ENCODE measurements around the gene CBLC.

Gene CBLC

DNA sequence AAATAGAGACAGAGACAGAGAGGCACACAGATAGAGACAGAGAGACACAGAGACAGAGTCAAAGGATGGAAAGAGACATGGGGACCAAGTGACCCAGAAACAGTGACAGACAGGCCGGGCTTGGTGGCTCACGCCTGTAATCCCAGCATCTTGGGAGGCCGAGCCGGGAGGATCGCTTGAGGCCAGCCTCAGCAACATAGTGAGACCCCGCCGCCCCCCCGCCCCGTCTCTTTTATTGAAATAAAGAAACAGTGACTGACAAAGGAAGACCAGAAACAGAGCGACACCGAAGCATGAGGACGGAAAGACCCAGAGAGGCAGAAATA is 67.6 kb downstream of the CBLC start:
- no peak for DNase-seq (ENCODE audit: extremely low spot score)
- TF ChIP-seq CTBP1 (IDR thresholded peaks at IDR 0.05; ENCODE audit: borderline replicate concordance) = no peak
- ChIA-PET POLR2A (interaction anchor here (1.0 to 1.4 kb wide), 2 partner anchors 38 to 45 kb away, joined by 3 to 11 read pairs; partner anchors contain the start of gene TOMM40), CTCF (no interaction called here)

GRCh38 chr19:44845612-44846454 is 68.1 kb downstream of the CBLC start, which contains the start of gene NECTIN2:
TSS of gene NECTIN2 (plus strand) at chr19:44846297. CDS start at chr19:44846526, 229 bp downstream.
- no peak for TF ChIP-seq ARNT (IDR thresholded peaks at IDR 0.05)
- TF ChIP-seq SUZ12 (IDR thresholded peaks at IDR 0.05) = no peak
- TF ChIP-seq CTBP1 (IDR thresholded peaks at IDR 0.05; ENCODE audit: borderline replicate concordance) = no peak
- no peak for TF ChIP-seq TARDBP (IDR thresholded peaks at IDR 0.05)
- TF ChIP-seq PKNOX1 (IDR thresholded peaks at IDR 0.05) = peak; percentile 58; the same call in 1 of the 2 replicates
- no peak for TF ChIP-seq HDGF (IDR thresholded peaks at IDR 0.05; ENCODE audit: borderline replicate concordance)
- TF ChIP-seq L3MBTL2 (conservative IDR thresholded peaks at IDR 0.05) = peak; percentile 74
- ChIA-PET CTCF (interaction anchor here (0.6 to 1.1 kb wide), 10 partner anchors 9 to 291 kb away, joined by 3 to 6 read pairs (median 4); no protein-coding TSS in a partner anchor), POLR2A (interaction anchor here (0.7 to 1.4 kb wide), 4 partner anchors 11 to 75 kb away, joined by 3 to 11 read pairs (median 3); partner anchors contain the start of gene TOMM40)
- peak; percentile 99 for DNase-seq (ENCODE audit: extremely low spot score)

- TF ChIP-seq NFRKB (IDR thresholded peaks at IDR 0.05) = no peak
- TF ChIP-seq FOXK2 (IDR thresholded peaks at IDR 0.05) = no peak
- TF ChIP-seq ARNT (IDR thresholded peaks at IDR 0.05) = no peak
- no peak for TF ChIP-seq HDGF (IDR thresholded peaks at IDR 0.05; ENCODE audit: borderline replicate concordance)
- no peak; the same call in 1 of the 2 replicates for TF ChIP-seq LEF1 (IDR thresholded peaks at IDR 0.05; ENCODE audit: borderline replicate concordance)
- no peak for TF ChIP-seq FOXA1 (IDR thresholded peaks at IDR 0.05)
- TF ChIP-seq PKNOX1 (IDR thresholded peaks at IDR 0.05) = no peak
- no peak for TF ChIP-seq BHLHE40 (IDR thresholded peaks at IDR 0.05; ENCODE audit: borderline replicate concordance)
- TF ChIP-seq L3MBTL2 (conservative IDR thresholded peaks at IDR 0.05) = no peak
- TF ChIP-seq ZNF384 (IDR thresholded peaks at IDR 0.05) = no peak
- no peak for TF ChIP-seq TARDBP (IDR thresholded peaks at IDR 0.05)
- no peak for TF ChIP-seq FOXM1 (IDR thresholded peaks at IDR 0.05; ENCODE audit: borderline replicate concordance)
- no peak for TF ChIP-seq SUZ12 (IDR thresholded peaks at IDR 0.05)
- TF ChIP-seq CTBP1 (IDR thresholded peaks at IDR 0.05; ENCODE audit: borderline replicate concordance) = no peak
- TF ChIP-seq ELF4 (IDR thresholded peaks at IDR 0.05) = no peak
- no peak for TF ChIP-seq SP1 (IDR thresholded peaks at IDR 0.05)
- DNase-seq (ENCODE audit: extremely low spot score) = no peak
- POLR2A ChIA-PET = interaction anchor here (0.7 to 1.4 kb wide), 3 partner anchors 12 to 76 kb away, joined by 3 to 11 read pairs (median 3); partner anchors contain the start of gene TOMM40
- CTCF ChIA-PET = interaction anchor here (0.7 to 1.1 kb wide), 3 partner anchors 43 to 123 kb away, joined by 3 to 6 read pairs (median 3); no protein-coding TSS in a partner anchor
Measured at GRCh38 chr19:44846455-44847143, 68.9 kb downstream of the CBLC start.

DNA sequence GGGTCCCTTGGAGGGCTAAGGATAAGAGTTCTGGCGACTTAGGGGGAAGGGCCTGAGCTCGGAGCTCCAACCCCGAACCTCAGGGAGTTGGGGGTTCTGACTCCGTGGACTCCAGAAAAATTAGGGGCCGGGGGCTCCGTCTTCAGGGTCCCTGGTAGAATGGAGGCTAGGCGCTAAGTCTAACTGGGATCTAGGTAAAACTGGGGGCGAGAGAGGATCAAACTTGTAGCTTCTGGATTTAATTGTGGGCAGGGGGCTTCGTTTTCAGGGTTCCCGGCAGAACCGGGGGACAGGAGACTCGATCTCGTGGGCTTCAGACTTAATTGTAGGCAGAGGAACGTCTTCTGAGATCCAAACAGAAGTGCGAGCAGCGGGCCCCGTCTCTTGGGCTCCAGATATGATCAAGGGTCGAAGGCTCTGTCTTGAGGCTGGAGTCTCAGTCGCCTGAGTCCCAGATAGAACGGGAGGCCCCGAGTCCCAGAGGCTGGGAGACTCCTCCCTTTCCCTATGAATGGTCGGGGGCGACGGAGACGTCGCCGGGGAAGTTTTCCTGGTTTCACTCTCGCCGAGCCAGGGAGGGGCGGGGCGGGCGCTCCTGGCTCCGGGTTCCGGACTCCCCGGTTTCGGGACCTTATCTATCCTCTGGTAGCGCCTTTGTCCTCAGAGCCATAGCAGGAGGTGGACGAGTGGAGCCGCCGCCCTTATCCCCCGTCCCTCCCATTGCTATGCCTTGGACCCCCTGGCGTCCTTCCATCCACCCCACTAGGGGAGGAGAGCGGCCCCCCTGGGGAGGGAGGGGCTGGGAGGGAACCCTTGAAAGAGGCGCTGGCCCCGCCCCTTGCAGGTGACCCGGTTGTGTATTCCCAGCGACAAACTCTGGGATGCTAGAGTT is 69.7 kb downstream of the CBLC start:
- DNase-seq (ENCODE audit: extremely low spot score) = no peak
- TF ChIP-seq HDGF (IDR thresholded peaks at IDR 0.05; ENCODE audit: borderline replicate concordance) = no peak
- TF ChIP-seq ELF4 (IDR thresholded peaks at IDR 0.05) = no peak
- TF ChIP-seq NFRKB (IDR thresholded peaks at IDR 0.05) = no peak
- TF ChIP-seq CTBP1 (IDR thresholded peaks at IDR 0.05; ENCODE audit: borderline replicate concordance) = no peak
- TF ChIP-seq PKNOX1 (IDR thresholded peaks at IDR 0.05) = no peak
- TF ChIP-seq BHLHE40 (IDR thresholded peaks at IDR 0.05; ENCODE audit: borderline replicate concordance) = no peak
- no peak for TF ChIP-seq TARDBP (IDR thresholded peaks at IDR 0.05)
- no peak for TF ChIP-seq ZNF384 (IDR thresholded peaks at IDR 0.05)
- no peak for TF ChIP-seq LEF1 (IDR thresholded peaks at IDR 0.05; ENCODE audit: borderline replicate concordance)
- no peak for TF ChIP-seq ARNT (IDR thresholded peaks at IDR 0.05)
- no peak for TF ChIP-seq SUZ12 (IDR thresholded peaks at IDR 0.05)
- no peak for TF ChIP-seq L3MBTL2 (conservative IDR thresholded peaks at IDR 0.05)
- TF ChIP-seq SP1 (IDR thresholded peaks at IDR 0.05) = no peak
- no peak for TF ChIP-seq FOXK2 (IDR thresholded peaks at IDR 0.05)
- no peak for TF ChIP-seq FOXA1 (IDR thresholded peaks at IDR 0.05)
- TF ChIP-seq FOXM1 (IDR thresholded peaks at IDR 0.05; ENCODE audit: borderline replicate concordance) = no peak
- POLR2A ChIA-PET = interaction anchor here (1.2 to 2.8 kb wide), 3 partner anchors 43 to 170 kb away, joined by 3 to 19 read pairs (median 6); partner anchors contain the start of gene TOMM40
- CTCF ChIA-PET = no interaction called here
